OCI-LY7 (cell line): ENCODE results near the gene RAB11FIP4. TPM values are rescaled to one million over a fixed set of nuclear protein-coding genes. Genes with fewer than 3 reads are reported as not detected.

Experiments used
- BruUV-seq: library from RNA; stranded (reverse); fragments of 400-500 nt; replicated peaks from 2 replicates; lab custom pipeline; 2021; lab: Mats Ljungman, UMichigan
- CTCF ChIA-PET: fragments of 300-600 bp; sonication (Branson Sonifier 250); formaldehyde crosslinking; loops from one replicate; lab custom pipeline; 2022; ENCODE audit warnings: antibody characterized with exemption; ENCODE audit not compliant: unreplicated experiment; lab: Charles Lee
- POLR2A ChIA-PET: fragments of 300-600 bp; sonication (Branson Sonifier 250); formaldehyde crosslinking; loops from one replicate; lab custom pipeline; 2022; ENCODE audit warnings: antibody characterized with exemption; lab: Charles Lee
- DNase-seq: peaks from one replicate; pipeline ENCODE4 v3.0.0-alpha.2; 2015; ENCODE audit warnings: low spot score
- H2AFZ ChIP-seq: fragments of 200-600 bp; sonication (generic), shearing (Covaris generic); 2 replicates; pipeline ENCODE4 v1.6.1; 2014; ENCODE audit warnings: mild to moderate bottlenecking, antibody characterized with exemption, low read length, moderate library complexity
- H3K27ac ChIP-seq: fragments of 200-600 bp; sonication (generic); 2 replicates; pipeline ENCODE4 v1.5.1; 2014; ENCODE audit warnings: mixed run types, low read depth, mild to moderate bottlenecking, moderate library complexity, low read length, inconsistent platforms; ENCODE audit not compliant: poor library complexity, severe bottlenecking
- H3K36me3 ChIP-seq: fragments of 200-600 bp; sonication (generic); 2 replicates; pipeline ENCODE4 v1.6.1; 2014; ENCODE audit warnings: mild to moderate bottlenecking, antibody characterized with exemption, low read length, moderate library complexity, mixed read lengths; ENCODE audit not compliant: insufficient read depth
- H3K4me1 ChIP-seq: fragments of 200-600 bp; sonication (generic); 2 replicates; pipeline ENCODE4 v1.5.1; 2014; ENCODE audit warnings: mild to moderate bottlenecking, low read length; ENCODE audit not compliant: insufficient read depth, poor library complexity, severe bottlenecking
- H3K4me2 ChIP-seq: fragments of 200-600 bp; sonication (generic); 2 replicates; pipeline ENCODE4 v1.6.1; 2014; ENCODE audit warnings: mild to moderate bottlenecking, low read length
- H3K4me3 ChIP-seq: fragments of 200-600 bp; sonication (generic); 2 replicates; pipeline ENCODE4 v1.5.1; 2014; ENCODE audit warnings: mild to moderate bottlenecking, low read depth, low read length; ENCODE audit not compliant: poor library complexity, severe bottlenecking
- H3K79me2 ChIP-seq: fragments of 200-600 bp; sonication (generic); 2 replicates; pipeline ENCODE4 v1.6.1; 2016; ENCODE audit warnings: low read depth, mild to moderate bottlenecking, low read length, moderate library complexity, mixed read lengths; ENCODE audit not compliant: insufficient read depth
- H3K9me2 ChIP-seq: fragments of 200-600 bp; sonication (generic); 2 replicates; pipeline ENCODE4 v1.6.1; 2016; ENCODE audit warnings: mild to moderate bottlenecking, low read length, mixed read lengths; ENCODE audit not compliant: insufficient read depth
- H3K9me3 ChIP-seq: fragments of 200-600 bp; sonication (generic); 2 replicates; pipeline ENCODE4 v1.6.1; 2014; ENCODE audit warnings: mild to moderate bottlenecking, mixed run types, low read length, mixed read lengths
- H4K20me1 ChIP-seq: fragments of 200-600 bp; sonication (generic); 2 replicates; pipeline ENCODE4 v1.6.1; 2014; ENCODE audit warnings: mild to moderate bottlenecking, antibody characterized with exemption, low read length, moderate library complexity, mixed read lengths; ENCODE audit not compliant: insufficient read depth
- EZH2phosphoT487 ChIP-seq: fragments of 200-600 bp; sonication (generic); IDR thresholded peaks from 2 replicates; pipeline ENCODE4 v1.6.1; 2018; ENCODE audit warnings: low read depth, borderline replicate concordance, mild to moderate bottlenecking, mixed run types, antibody characterized with exemption, low read length, moderate library complexity, mixed read lengths
- intact Hi-C: fragments of 100-400 bp; cut with micrococcal nuclease; formaldehyde crosslinking; loops from one replicate; pipeline ENCODE4 v1.10.0; 2022; ENCODE audit not compliant: unreplicated experiment
- total RNA-seq, 2 experiments: library from RNA; depleted of rRNA in 1 of 2; stranded (reverse); fragments of >200 nt in 1 of 2; shearing (Covaris generic) in 1 of 2; gene quantifications; 2 replicates each; pipeline ENCODE4 v1.2.3, GENCODE V29; 2014 to 2022
- TF ChIP-seq, protein P1 (sequence below): fragments of 200-600 bp; sonication (generic); conservative IDR thresholded peaks from 2 replicates; pipeline ENCODE4 v1.5.1; 2014; ENCODE audit warnings: mild to moderate bottlenecking, antibody characterized with exemption, low read length, moderate library complexity, mixed read lengths

RAB11FIP4 gene
- total RNA-seq, 2 experiments from 2014 or later = 5.8 to 15.0 TPM

- no peaks in the 10 kb centered on the region for H4K20me1 ChIP-seq
- H3K4me3 ChIP-seq = no peak overlapping the region
- POLR2A ChIA-PET = interaction anchor here (0.6 to 2.3 kb wide), 10 partner anchors 10 to 340 kb away, joined by 3 to 14 read pairs (median 4); no protein-coding TSS in a partner anchor
- no TSS peak for BruUV-seq
- peak overlapping the region; percentile 83; the same call in 1 of the 2 replicates for H3K4me2 ChIP-seq
- TF ChIP-seq, protein P1, sequence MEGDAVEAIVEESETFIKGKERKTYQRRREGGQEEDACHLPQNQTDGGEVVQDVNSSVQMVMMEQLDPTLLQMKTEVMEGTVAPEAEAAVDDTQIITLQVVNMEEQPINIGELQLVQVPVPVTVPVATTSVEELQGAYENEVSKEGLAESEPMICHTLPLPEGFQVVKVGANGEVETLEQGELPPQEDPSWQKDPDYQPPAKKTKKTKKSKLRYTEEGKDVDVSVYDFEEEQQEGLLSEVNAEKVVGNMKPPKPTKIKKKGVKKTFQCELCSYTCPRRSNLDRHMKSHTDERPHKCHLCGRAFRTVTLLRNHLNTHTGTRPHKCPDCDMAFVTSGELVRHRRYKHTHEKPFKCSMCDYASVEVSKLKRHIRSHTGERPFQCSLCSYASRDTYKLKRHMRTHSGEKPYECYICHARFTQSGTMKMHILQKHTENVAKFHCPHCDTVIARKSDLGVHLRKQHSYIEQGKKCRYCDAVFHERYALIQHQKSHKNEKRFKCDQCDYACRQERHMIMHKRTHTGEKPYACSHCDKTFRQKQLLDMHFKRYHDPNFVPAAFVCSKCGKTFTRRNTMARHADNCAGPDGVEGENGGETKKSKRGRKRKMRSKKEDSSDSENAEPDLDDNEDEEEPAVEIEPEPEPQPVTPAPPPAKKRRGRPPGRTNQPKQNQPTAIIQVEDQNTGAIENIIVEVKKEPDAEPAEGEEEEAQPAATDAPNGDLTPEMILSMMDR = no peak
- no peak for TF ChIP-seq EZH2phosphoT487
- intact Hi-C loops = loop anchor here (10.0 kb wide), 1 partner anchor 370 kb away; the partner anchor contains the start of gene UTP6
- no peaks in the 10 kb centered on the region for H3K36me3 ChIP-seq
- peak overlapping the region; percentile 83 for H3K27ac ChIP-seq
- H3K9me3 ChIP-seq = no peaks in the 10 kb centered on the region
- no peak for DNase-seq
- no peaks in the 10 kb centered on the region for H3K79me2 ChIP-seq
- no peak overlapping the region for H2AFZ ChIP-seq
- CTCF ChIA-PET = interaction anchor here (1.2 to 1.8 kb wide), 4 partner anchors 9 to 367 kb away, joined by 3 to 6 read pairs (median 5); partner anchors contain the start of gene UTP6
- H3K4me1 ChIP-seq = peaks cover 61% of the 10 kb centered on the region
- H3K9me2 ChIP-seq = no peaks in the 10 kb centered on the region
These were observed 142.9 kb downstream of the RAB11FIP4 start for GRCh38 chr17:31534223-31534888.

DNA sequence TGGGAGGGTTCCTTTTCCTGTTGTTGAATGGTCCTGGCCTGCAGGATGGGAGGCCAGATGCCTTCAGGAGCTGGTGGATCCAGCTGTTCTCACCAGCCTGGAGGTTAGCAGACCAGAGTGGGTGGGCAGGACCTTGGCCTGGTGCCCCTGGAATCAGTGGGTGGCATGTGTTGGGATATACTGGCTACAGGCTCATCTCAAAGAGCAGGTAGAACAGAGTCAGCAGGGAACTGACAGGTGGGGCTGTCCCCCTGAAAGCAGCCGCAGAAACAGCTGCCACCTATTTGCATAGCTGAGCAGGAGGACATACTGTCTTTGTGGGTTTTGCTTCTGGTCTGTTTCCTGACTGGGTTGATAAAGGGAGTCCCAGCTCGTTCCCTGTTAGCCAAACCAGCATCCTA is 144.1 kb downstream of the RAB11FIP4 start:
- no TSS peak for BruUV-seq
- Histone ChIP-seq H3K36me3 (no peaks in the 10 kb centered on the region), H3K79me2 (no peaks in the 10 kb centered on the region), H4K20me1 (no peaks in the 10 kb centered on the region), H2AFZ (peak overlapping the region; percentile 33; the same call in 1 of the 2 replicates), H3K4me1 (peaks cover 73% of the 10 kb centered on the region), H3K9me3 (no peaks in the 10 kb centered on the region), H3K9me2 (no peaks in the 10 kb centered on the region), H3K27ac (peak overlapping the region; percentile 83), H3K4me3 (peak overlapping the region; percentile 46), H3K4me2 (peak overlapping the region; percentile 83)
- ChIA-PET POLR2A (interaction anchor here (0.6 to 2.3 kb wide), 8 partner anchors 9 to 365 kb away, joined by 3 to 14 read pairs (median 6); partner anchors contain the start of gene UTP6), CTCF (interaction anchor here (0.5 to 1.8 kb wide), 5 partner anchors 9 to 306 kb away, joined by 3 to 11 read pairs (median 5); no protein-coding TSS in a partner anchor)
- intact Hi-C loops = loop anchor here (5.0 to 10.0 kb wide), 3 partner anchors 218 to 369 kb away; partner anchors contain the start of genes COPRS and UTP6
- no peak for TF ChIP-seq EZH2phosphoT487
- TF ChIP-seq, protein P1 = 0 out of 2 replicates have a peak, but pooled peaks have one; percentile 16
- peak; percentile 89 for DNase-seq
